NOMO-1 treated with DMSO at 0.1 percent for 48 hours (cell line): Measurements from ENCODE around the gene MXRA8.
A peak's percentile ranks its signal among the peaks of the same experiment; 100 is the strongest.
"Not testable (repeated sequence)": the region's sequence is repeated elsewhere in the genome, so short reads cannot be mapped to it uniquely, and the experiment has no call there.

Source experiments
- DNase-seq: peaks from one replicate; lab custom pipeline; 2025; ENCODE audit not compliant: unreplicated experiment; lab: John Stamatoyannopoulos, UW

MXRA8 gene

DNA sequence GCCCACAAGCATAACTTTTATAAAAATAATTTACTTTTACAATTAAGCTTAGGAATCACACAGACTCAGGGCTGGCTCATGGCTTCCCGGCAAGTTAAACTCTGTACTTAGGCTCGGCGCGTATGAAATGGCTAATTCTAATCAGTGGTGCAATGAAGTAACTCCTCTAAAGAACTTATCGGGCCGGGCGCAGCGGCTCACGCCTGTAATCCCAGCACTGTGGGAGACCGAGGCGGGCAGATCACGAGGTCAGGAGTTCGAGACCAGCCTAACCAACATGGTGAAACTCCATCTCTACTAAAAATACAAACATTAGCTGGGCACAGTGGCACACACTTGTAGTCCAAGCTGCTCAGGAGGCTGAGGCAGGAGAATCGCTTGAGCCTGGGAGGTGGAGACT, 11.7 kb upstream of the MXRA8 start:
- DNase-seq, result not testable (repeated sequence)

DNA sequence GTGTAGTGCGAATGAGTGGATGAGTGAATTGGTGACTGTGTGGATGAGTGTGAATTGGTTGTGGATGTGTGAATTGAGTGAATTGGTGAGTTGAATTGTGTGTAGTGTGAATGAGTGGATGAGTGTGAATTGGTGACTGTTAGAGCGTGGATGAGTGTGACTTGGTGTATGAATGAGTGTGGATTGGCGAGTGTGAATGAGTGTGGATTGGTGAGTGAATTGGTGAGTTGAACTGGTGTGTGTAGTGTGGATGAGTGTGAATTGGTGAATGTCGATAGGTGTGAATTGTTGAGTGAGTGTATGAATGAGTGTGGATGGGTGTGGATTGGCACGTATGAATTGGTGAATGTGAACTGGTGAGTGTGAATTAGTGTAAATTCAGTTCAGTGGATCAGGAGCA, 9.0 kb upstream of the MXRA8 start:
- DNase-seq, result no peak

- DNase-seq, result no peak
Measured at GRCh38 chr1:1366699-1367066, 8.3 kb upstream of the MXRA8 start.

- DNase-seq, result no peak
Measured at GRCh38 chr1:1365875-1366698, 7.7 kb upstream of the MXRA8 start.

DNA sequence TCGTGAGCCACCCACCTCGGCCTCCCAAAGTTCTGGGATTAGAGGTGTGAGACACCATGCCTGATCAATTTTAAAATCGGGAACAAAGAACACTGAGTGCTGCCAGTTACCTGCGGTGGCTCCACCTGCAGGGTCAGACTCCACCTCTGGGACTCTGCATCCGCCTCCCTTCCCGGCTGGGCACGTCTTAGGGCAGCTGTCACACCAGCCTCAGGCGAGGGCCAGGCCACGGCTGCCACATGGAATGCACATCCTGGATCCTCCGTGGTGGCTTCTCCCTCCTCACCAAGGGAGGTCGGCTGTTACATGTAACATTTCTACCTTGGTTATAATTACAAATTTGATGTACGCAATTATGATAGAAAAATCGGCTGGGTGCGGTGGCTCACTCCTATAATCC, 5.9 kb upstream of the MXRA8 start:
- no peak for DNase-seq

GRCh38 chr1:1361982-1362423, 3.6 kb upstream of the MXRA8 start:
- no peak for DNase-seq

DNA sequence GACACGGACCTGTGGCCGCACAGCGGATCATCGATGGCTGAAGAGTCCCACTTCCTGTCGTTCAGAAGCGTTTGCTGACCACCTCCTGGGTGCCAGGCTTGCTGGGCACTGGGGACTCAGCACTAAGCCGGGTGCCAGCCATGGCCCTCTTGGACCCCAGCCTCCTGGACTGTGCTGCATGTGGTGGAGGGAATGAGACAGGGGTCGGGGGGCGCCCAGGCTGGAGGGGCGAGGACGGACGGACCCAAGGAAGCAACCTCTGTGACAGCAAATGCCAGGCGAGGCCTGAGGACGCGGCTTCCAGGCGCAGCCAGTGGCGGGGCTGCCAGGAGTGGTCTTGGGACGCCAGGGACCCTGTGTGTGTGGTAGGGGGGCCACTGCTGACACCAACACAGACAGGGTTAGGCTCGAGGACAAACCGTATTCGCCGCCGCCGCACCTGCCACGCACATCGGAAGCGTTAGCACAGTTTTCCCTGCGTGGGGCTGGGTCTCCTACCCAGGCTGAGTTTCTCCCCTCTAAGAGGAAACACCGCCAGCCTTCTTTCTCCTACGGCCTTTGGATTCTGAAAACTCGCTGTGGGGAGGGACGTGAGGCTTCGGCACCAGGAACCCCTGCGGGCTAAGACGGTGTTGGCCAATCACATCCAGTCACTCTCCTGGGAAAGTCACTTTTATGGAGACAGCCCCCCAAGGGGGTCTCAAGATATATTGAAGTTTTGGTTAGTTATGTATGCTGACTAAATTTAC, 3.1 kb upstream of the MXRA8 start:
- no peak for DNase-seq

DNA sequence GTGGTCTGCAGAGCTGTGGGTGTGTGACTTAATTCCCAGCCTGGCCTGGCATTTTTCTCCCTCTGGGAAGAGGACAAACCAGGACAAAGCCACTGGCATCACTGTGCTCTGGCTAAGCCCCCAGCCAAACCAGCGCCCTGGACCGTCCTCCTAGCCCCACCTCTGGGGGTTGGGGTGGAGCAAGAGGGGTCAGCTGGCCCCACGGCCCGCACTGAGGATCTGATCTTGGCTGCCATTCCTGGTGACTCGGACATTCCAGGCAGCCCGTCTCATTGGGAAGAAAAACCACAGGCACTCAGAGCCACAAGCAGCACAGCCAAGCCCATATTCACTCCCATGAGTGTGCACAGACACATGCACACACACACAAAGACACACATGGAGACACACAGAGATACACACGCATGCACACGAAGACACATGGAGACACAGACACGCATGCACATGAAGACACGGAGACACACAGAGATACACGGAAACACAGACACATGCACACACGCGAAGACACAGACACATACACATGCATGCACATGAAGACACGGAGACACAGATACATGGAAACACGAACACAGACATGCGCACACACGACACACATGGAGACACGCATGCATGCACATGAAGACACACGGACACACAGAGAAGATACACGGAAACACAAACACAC, 2.3 kb upstream of the MXRA8 start:
- DNase-seq, result no peak

- DNase-seq, result no peak
Measured at GRCh38 chr1:1359664-1360468, 1.5 kb upstream of the MXRA8 start.

DNA sequence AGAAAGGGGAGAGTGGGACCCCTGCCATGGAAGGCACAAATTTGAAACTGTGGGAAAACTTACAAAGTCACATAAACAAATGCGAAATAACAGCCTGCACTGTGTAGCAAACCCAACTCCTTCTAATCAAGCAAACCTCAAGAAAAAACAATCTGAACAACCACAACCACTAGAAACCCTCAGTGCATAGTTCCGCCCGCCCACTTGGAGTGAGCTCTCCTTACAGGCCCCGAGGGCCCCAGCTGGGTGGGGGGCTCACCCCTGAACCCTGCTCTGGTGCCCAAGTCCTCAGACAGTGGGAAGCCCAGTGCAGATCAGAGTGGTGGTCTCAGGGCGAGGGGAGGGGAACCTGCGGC, 931 bp upstream of the MXRA8 start:
- DNase-seq, result no peak

GRCh38 chr1:1357871-1358432, 403 bp downstream of the MXRA8 start:
- DNase-seq, result no peak

DNA sequence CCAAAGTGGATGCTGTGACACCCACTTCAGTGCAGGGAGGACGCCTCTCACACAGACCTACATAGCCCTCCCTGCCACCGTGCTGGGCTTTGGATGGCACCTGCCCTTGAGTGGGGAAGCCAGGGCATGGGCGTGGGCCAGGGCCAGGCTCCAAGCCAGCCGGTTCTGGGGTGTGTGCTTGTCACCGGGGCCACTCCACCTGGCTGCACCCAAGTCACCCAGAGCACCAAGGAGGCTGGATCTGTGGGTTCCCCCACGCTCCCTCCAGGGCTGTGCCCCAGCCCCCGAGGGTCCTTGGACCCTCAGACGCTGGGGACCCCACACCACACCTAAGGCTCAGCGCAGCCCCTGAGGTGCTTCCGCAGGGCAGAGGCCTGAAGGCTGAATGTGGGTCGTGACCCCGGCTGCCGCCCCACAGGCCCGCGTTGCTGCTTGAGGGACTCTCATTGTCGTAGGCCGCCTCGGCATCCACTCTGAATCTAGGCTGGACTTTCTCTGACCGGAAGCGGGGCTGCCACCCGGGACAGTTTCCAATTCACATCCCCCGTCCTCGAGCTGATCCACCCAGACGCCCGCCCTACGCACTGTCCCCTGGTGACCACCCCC, 1.5 kb downstream of the MXRA8 start:
- no peak for DNase-seq

GRCh38 chr1:1356166-1356795, 2.1 kb downstream of the MXRA8 start:
- DNase-seq, result no peak

DNA sequence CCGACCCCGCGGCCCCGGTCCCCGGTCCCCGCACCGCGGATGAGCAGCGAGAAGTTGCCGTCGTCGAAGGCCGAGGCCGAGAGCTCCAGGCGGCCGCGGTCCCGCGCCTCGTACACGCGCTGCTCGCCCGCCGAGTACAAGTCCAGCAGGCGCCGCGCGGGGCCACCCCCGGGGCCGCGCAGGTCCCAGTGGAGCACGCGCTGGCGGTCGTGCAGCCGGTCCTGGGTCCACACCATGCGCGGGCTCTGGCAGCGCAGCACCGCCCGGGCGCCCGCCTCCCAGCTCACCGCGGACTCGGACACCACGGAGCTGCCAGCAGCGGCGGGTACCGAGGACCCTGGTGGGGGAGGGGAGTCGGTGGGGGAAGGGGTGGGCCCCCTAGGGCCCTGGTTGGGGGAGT, 2.9 kb downstream of the MXRA8 start:
- peak; percentile 32 for DNase-seq

- no peak for DNase-seq
Measured at GRCh38 chr1:1354271-1355247, 3.8 kb downstream of the MXRA8 start.

- DNase-seq, result no peak
Measured at GRCh38 chr1:1353389-1354151, 4.8 kb downstream of the MXRA8 start.

DNA sequence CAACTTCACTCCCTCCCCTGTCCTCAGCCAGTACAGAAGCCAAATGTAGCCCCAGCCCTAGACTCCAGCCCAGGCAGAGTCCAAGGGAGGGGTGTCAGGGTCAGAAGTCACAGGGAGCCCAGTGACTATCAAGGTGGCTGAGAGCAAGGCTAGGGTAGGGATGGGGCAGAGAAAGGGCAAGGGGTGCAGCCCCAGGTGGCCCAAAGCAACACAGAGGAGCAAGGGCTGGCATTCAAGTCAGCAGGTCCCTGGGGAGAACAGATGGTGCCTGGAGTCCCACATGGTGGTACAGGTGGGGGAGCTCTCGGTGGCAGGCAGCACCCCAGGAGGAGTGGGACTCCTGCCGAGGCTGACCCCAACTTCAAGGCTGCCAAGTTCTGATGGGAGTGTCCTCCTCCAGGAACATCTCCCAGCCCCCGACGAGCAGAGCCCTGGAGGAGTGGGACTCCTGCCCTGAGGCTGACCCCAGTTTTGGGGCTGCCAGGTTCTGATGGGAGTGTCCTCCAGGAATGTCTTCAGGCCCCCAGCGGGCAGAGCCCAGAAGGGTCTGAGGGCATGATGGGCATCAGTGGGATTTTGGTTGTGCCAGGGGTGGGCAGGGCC, 5.5 kb downstream of the MXRA8 start:
- DNase-seq, result no peak
